Measurements from ENCODE around the gene TRAF3IP1.
"Not testable (repeated sequence)": the region's sequence is repeated elsewhere in the genome, so short reads cannot be mapped to it uniquely, and the experiment has no call there.

TRAF3IP1 gene

DNA sequence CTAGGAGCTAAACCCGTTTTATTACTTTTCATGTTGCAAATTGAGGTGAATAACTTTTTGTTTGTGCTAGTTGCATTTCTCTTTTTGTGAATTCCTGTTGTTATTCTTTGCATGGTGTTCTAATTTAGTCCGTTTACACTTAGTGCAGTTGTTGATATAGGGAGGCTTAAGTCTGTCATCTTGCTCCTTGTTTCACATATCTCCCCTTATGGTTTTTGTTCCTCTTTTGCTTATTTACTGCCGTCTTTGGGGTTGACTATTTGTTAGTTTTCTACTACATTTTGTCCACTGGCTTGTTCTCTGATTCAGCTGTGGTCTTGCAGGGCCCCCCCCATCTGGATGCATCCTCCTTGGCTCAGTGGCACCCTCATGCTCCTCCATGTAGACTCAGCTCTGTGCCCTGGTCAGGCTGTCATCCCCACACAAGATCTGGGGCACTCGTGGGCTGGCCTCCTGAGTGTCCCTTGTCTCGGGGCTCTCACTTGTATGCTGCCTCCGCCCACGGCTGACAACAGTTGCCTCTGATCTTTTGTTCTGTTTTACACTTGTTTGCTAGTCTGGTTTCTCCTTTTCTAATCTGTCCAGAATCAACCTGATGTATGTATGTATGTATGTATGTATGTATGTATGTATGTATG lies 63.5 kb downstream of the TRAF3IP1 start:
- DNase-seq, result no peak
- Mint-ChIP-seq H3K4me3 (no peak overlapping the region), H3K36me3 (ENCODE audit: low read depth) (peaks cover 4% of the 10 kb centered on the region), H3K27ac (no peak overlapping the region), H3K4me1 (ENCODE audit: low read depth) (peaks cover 19% of the 10 kb centered on the region), H3K27me3 (no peaks in the 10 kb centered on the region), H3K9me3 (no peaks in the 10 kb centered on the region)

DNA sequence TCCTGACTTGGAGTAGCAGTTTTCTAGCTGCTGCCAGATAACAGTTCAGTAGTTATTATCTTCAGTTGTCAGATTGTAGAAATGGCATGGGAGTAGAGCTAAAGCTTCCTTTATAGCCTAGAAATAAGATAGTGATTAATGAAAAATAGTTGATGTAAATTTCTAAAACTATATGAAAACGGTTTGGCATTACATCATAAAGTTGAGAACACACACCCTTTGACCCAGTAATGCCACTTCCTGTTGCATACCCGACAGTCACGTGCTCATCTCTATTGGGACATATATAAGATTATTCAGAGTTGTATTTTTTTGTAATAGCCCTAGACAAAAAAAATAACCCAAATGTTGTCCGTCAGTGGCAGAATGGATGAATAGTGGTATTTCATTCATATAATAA lies 67.0 kb downstream of the TRAF3IP1 start:
- H3K27ac Mint-ChIP-seq, result no peak overlapping the region
- H3K36me3 Mint-ChIP-seq (ENCODE audit: low read depth), result peaks cover 1% of the 10 kb centered on the region
- no peaks in the 10 kb centered on the region for H3K9me3 Mint-ChIP-seq
- DNase-seq, result no peak
- H3K27me3 Mint-ChIP-seq, result no peaks in the 10 kb centered on the region
- no peak overlapping the region for H3K4me3 Mint-ChIP-seq
- H3K4me1 Mint-ChIP-seq (ENCODE audit: low read depth), result no peaks in the 10 kb centered on the region

DNA sequence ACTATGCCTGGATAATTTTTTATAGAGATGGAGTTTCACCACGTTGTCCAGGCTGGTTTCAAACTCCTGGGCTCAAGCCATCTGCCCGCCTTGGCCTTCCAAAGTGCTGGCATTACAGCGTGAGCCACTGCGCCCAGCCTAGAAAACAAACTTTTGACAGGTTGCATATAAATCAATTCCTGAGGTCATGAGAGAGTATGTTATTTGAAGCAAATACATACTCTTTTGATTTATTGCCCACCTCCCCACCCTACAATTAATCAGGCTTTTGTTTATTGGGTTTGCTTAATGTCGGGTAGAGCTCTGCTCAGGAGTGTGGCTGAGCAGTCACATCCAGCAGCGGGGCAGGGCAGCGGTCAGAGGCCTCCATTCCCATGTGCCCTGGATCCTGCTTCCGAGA lies 68.5 kb downstream of the TRAF3IP1 start:
- Mint-ChIP-seq H3K4me1 (ENCODE audit: low read depth) (no peaks in the 10 kb centered on the region), H3K9me3 (no peaks in the 10 kb centered on the region), H3K27ac (no peak overlapping the region), H3K27me3 (no peaks in the 10 kb centered on the region), H3K36me3 (ENCODE audit: low read depth) (peaks cover 1% of the 10 kb centered on the region), H3K4me3 (no peak overlapping the region)
- no peak for DNase-seq

DNA sequence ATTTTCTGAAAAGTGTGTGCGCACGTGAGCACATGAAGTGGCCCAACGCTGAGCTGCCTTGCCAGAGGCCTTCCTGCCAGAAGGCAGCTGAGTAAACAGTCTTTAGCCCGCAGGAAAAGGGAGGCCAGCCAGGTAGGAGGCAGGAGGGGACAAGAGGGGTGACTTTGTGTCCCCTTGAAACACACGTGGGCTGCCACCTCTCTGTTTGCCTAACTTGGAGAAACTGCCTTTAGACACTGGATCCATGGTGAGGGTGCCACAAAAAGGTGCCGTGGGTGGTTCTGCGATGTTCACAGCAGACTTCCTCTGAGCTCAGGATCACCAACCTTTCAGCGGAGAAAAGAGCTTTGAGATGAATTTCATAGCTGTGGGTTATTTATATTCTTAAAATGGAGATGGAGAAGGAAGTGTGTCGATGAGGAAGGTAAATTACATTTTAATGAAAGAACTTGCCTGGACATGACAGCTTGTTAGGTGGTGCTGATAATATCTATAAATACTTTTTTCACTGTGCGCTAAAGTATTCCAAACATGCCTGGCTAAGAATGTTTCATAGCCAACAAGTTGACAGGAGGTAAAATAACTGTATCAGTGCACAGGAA lies 69.8 kb downstream of the TRAF3IP1 start:
- H3K4me3 Mint-ChIP-seq, result no peak overlapping the region
- no peaks in the 10 kb centered on the region for H3K4me1 Mint-ChIP-seq (ENCODE audit: low read depth)
- no peak for DNase-seq
- H3K36me3 Mint-ChIP-seq (ENCODE audit: low read depth), result peaks cover 1% of the 10 kb centered on the region
- H3K27me3 Mint-ChIP-seq, result no peaks in the 10 kb centered on the region
- no peaks in the 10 kb centered on the region for H3K9me3 Mint-ChIP-seq
- no peak overlapping the region for H3K27ac Mint-ChIP-seq

DNA sequence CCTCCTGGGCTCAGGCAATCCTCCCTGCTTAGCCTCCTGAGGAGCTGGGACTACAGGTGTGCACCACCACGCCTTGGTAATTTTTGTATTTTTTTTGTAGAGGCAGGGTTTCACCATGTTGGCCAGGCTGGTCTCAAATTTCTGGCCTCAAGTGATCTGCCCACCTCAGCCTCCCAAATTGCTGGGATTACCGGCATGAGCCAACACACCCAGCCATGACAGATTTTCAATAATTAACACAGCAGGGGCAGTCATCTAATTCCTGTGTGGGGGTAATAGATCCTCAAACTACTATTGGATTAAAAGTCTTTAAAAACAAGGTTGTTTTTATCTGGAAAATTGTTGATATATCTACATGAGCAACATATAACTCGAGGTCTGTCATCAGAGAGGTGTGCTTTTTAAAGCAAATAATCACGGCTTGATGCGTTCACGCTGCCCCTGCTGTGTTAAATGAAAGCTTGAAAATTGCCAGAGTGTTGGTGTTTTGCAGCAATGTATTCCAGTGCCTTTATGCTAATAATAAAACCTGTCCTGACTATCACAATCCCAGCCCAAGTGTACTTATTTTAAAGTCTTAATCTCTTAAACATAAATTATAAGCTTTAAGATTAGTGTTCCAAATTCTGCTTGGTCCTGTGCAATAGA lies 70.8 kb downstream of the TRAF3IP1 start:
- H3K9me3 Mint-ChIP-seq, result no peaks in the 10 kb centered on the region
- peaks cover 1% of the 10 kb centered on the region for H3K36me3 Mint-ChIP-seq (ENCODE audit: low read depth)
- DNase-seq, result no peak
- H3K4me3 Mint-ChIP-seq, result no peak overlapping the region
- H3K4me1 Mint-ChIP-seq (ENCODE audit: low read depth), result no peaks in the 10 kb centered on the region
- no peak overlapping the region for H3K27ac Mint-ChIP-seq
- H3K27me3 Mint-ChIP-seq, result no peaks in the 10 kb centered on the region

DNA sequence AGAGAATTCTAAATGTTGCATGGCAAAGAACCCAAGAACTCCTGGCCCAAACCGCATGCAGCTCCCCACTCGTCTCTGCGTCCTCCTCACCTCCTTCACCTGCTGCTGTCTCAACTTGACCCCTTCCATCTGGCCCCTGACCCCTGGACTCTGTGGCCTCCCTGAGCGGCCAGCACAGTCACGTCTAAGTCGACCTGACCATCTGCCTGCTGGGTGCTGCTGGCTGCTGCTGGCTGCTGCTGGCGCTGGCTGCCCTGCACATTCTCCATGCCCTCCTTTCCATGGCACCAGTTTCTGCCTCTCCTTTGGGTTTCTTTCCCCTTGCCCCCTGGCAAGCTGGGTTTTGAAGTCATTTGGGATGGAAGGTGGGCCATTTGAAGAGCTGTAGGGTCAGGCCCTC lies 76.3 kb downstream of the TRAF3IP1 start:
- Mint-ChIP-seq H3K27ac (no peak overlapping the region), H3K36me3 (ENCODE audit: low read depth) (peaks cover 14% of the 10 kb centered on the region), H3K4me1 (ENCODE audit: low read depth) (no peaks in the 10 kb centered on the region), H3K9me3 (no peaks in the 10 kb centered on the region), H3K27me3 (no peaks in the 10 kb centered on the region), H3K4me3 (no peak overlapping the region)
- DNase-seq, result no peak

DNA sequence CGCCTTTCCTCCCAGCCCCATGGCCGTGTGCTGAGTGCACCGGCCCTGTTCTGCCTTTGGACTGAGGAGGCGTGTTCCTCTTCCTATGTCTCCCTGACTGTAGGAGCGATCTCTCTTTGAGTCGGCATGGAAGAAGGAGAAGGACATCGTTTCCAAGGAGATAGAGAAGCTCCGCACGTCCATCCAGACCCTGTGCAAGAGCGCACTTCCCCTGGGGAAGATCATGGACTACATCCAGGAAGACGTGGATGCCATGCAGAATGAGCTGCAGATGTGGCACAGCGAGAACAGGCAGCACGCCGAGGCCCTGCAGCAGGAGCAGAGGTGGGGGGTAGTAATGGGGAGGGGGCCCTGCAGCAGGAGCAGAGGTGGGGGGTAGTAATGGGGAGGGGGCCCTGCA lies 77.0 kb downstream of the TRAF3IP1 start:
- Mint-ChIP-seq H3K27me3 (no peaks in the 10 kb centered on the region), H3K27ac (no peak overlapping the region), H3K4me1 (ENCODE audit: low read depth) (no peaks in the 10 kb centered on the region), H3K4me3 (no peak overlapping the region), H3K36me3 (ENCODE audit: low read depth) (peaks cover 15% of the 10 kb centered on the region), H3K9me3 (no peaks in the 10 kb centered on the region)
- DNase-seq, result no peak

DNA sequence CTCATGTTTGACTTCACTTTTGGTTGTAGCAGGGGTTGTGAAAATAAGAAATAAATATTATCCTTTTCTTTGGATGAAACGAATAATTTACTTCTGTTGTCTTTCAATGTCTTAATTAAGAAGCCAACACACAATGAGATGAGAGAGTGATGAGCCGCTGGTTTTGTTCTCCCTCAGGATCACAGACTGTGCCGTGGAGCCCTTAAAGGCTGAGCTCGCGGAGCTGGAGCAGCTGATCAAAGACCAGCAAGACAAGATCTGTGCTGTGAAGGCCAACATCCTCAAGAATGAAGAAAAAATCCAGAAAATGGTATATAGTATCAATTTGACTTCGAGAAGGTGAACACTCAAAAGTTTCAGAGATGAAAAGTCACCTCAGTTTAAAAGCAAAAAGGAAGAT lies 78.3 kb downstream of the TRAF3IP1 start:
- Mint-ChIP-seq H3K27ac (peak overlapping the region; percentile 34), H3K36me3 (ENCODE audit: low read depth) (peaks cover 15% of the 10 kb centered on the region), H3K27me3 (no peaks in the 10 kb centered on the region), H3K9me3 (no peaks in the 10 kb centered on the region), H3K4me3 (no peak overlapping the region), H3K4me1 (ENCODE audit: low read depth) (no peaks in the 10 kb centered on the region)
- no peak for DNase-seq

DNA sequence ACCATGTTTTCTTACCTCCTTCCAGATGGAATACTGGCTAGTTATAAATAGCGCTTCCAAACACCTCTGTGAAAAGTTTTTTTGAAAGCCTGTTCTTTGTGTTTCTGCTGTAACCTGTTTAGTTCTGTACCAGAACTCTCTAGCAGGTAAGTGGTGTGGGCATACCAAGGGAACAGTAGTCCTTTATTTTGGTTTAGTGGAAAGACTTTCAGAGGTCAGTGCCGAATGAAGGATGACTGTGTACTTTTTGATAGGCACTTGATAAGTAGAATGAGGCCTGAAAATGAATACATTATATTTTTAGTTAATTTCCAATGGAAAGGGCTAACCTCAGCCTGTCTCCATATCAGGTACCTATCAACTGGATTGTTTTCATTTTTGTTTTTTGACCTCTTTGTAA lies 78.8 kb downstream of the TRAF3IP1 start:
- no peaks in the 10 kb centered on the region for H3K27me3 Mint-ChIP-seq
- no peak for DNase-seq
- no peaks in the 10 kb centered on the region for H3K9me3 Mint-ChIP-seq
- H3K36me3 Mint-ChIP-seq (ENCODE audit: low read depth), result peaks cover 15% of the 10 kb centered on the region
- H3K4me3 Mint-ChIP-seq, result no peak overlapping the region
- H3K27ac Mint-ChIP-seq, result no peak overlapping the region
- H3K4me1 Mint-ChIP-seq (ENCODE audit: low read depth), result no peaks in the 10 kb centered on the region

DNA sequence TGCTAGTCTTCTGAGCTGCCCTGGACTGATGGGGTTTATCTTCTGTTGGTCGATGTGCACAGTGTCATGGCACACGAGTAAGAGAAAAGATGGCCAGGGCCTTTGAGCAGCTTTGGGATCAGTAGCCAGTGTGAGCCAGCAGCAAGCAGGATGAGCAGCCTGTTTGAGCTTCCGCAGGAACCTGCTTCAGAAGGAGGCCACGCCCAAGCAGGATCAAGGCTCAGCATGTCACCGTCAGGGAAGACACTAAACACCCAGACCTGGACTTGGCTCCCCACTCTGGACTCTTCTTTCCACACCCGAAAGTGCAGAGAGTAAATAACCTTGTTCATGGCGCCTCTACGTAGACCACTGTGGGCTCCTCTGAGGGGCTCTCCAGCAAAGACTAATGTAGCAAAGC lies 81.2 kb downstream of the TRAF3IP1 start:
- peaks cover 6% of the 10 kb centered on the region for H3K4me1 Mint-ChIP-seq (ENCODE audit: low read depth)
- no peak overlapping the region for H3K27ac Mint-ChIP-seq
- no peaks in the 10 kb centered on the region for H3K27me3 Mint-ChIP-seq
- H3K4me3 Mint-ChIP-seq, result no peak overlapping the region
- peaks cover 15% of the 10 kb centered on the region for H3K36me3 Mint-ChIP-seq (ENCODE audit: low read depth)
- DNase-seq, result no peak
- no peaks in the 10 kb centered on the region for H3K9me3 Mint-ChIP-seq

DNA sequence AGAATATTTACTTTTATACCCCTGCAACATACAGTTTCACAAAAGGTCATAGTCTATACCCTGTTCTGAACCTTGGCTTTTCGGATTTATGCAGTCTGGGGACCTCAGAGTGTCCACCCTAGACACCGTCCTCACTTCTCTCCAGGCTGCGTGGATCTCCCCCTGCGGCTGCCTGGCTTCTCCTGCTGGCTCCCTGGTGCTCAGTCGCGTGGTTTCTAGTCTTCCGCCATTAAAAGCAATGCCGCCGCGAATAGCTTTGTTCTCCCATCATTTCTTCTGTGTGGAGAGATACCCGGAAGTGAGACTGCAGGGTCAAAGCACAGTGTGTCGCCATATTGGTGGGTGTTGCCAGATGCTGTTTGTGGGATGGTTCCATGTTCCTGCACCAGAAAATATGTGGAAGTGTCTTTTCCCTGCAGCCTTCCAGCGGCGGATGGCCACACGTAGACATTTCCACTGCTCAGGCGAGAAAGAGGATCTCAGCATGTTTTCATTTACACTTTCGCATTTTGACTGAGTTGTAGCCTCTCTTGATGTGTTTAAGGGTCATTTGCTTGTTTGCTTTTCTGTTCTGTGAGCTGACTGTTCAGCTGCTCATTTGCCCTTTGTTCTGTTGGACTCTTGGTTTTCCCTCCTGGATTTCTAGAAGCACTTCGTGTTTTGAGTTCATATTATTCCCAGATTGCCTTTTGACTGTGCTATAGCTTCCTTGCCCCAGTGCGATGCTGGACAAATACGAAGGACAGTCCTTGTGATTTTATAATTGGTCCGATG lies 83.5 kb downstream of the TRAF3IP1 start:
- Mint-ChIP-seq H3K4me3 (no peak overlapping the region), H3K27ac (no peak overlapping the region), H3K9me3 (no peaks in the 10 kb centered on the region), H3K4me1 (ENCODE audit: low read depth) (peaks cover 6% of the 10 kb centered on the region), H3K36me3 (ENCODE audit: low read depth) (peaks cover 12% of the 10 kb centered on the region), H3K27me3 (no peaks in the 10 kb centered on the region)
- no peak for DNase-seq

DNA sequence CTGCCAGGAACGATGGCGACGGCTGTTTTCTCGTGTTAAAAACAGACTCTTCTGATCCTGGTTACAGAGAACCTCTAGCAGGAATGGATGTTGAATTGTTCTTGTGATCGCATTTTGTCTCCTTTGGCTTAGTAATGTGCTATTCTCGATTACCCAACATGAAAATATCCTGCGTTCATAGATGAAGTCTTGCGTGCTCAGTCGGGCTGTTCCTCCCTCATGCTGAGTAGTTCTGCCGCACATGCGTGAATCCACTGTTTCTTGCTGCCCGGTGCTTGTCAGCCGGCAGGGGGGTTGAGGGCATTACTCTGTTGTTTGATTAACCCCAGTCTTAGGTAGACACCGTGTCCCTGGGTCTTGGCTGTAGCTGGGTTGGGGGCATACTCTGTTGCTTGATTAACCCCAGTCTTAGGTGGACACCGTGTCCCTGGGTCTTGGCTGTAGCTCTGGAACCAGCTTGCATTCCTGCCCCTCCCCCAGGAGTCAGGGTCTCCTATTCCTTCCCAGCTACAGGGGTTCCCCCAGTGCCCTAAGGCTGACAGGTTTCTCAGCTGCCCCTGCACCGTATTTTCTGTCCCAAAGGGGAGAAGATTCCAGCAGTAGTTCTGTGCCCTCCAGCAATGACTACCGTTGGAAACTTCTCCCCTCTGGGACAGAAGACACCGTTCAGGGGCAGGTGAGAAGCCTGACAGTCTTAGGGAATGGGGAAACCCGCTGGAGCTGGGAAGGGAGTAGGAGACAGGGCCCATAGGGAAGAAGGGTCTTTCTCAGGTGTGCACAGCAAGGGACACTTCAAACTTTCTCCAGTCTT lies 84.3 kb downstream of the TRAF3IP1 start:
- no peak for DNase-seq
- Mint-ChIP-seq H3K27me3 (no peaks in the 10 kb centered on the region), H3K4me1 (ENCODE audit: low read depth) (peaks cover 6% of the 10 kb centered on the region), H3K9me3 (no peaks in the 10 kb centered on the region), H3K27ac (no peak overlapping the region), H3K4me3 (no peak overlapping the region), H3K36me3 (ENCODE audit: low read depth) (peaks cover 7% of the 10 kb centered on the region)

DNA sequence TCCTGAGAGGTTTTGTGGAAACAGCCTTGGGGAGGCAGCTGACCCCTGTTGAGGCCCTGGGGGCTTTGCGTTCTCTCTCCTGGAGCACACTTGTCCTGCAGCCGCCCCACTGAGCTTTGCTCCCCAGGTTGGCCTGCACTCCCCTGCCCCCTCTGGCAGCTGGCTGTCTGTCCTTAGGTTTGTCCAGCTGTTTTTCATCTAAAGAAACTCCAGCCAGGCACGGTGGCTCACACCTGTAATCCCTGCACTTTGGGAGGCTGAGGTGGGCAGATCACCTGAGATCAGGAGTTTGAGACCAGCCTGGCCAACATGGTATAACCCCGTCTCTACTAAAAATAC lies 84.9 kb downstream of the TRAF3IP1 start:
- not testable (repeated sequence) for H3K9me3 Mint-ChIP-seq; H3K4me3 Mint-ChIP-seq; DNase-seq; H3K27me3 Mint-ChIP-seq; H3K27ac Mint-ChIP-seq; H3K4me1 Mint-ChIP-seq (ENCODE audit: low read depth); H3K36me3 Mint-ChIP-seq (ENCODE audit: low read depth)

DNA sequence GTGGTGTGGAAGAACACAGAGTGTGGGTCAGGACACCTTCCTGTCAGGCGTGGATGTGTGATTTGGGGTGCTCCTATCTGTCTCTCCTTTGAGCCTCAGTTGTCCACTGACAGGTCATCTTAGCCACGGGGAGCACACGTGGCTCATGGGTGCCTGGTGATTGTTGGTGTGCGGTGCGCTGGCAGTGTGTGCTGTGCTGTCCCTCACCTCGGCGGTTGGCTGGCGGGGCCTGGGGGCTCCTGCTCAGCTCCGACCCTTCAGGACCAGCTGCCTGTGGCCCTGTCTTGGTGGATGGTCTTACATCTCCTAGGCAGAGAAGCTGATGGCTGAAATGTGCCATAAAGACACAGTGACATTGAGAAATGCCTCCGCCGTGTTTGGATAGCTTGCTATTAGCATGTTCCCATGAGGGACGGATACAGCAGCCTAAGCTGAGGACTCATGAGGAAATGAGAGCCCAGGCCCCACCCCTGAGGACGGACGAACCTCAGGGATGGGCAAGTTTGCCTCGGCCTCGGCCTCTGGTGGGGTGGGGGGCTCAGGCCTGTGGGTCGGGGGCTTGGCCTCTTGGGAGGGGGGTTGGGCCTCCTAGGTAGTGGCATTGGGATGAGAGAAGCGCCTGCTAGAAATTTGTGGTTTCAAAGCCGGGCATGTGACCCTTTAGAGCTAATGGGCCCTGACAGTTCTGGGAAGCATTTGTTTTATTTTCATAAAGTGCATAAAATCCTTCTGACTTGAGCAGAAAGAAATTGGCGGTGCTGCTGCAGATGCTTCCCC lies 86.1 kb downstream of the TRAF3IP1 start:
- H3K36me3 Mint-ChIP-seq (ENCODE audit: low read depth), result peaks cover 4% of the 10 kb centered on the region
- peaks cover 6% of the 10 kb centered on the region for H3K4me1 Mint-ChIP-seq (ENCODE audit: low read depth)
- H3K4me3 Mint-ChIP-seq, result no peak overlapping the region
- no peak for DNase-seq
- no peaks in the 10 kb centered on the region for H3K9me3 Mint-ChIP-seq
- H3K27ac Mint-ChIP-seq, result no peak overlapping the region
- H3K27me3 Mint-ChIP-seq, result no peaks in the 10 kb centered on the region
